H9 (cell line): ENCODE measurements around the gene SLC6A3. TPM values are rescaled to one million over a fixed set of nuclear protein-coding genes. Genes with fewer than 3 reads are reported as not detected.

ENCODE experiments used
- DNase-seq: peaks from one replicate; pipeline ENCODE4 v3.0.0-alpha.2; 2017
- H2AFZ ChIP-seq: one replicate; pipeline ENCODE4 v1.6.1; 2013; ENCODE audit warnings: mild to moderate bottlenecking, low read length, control low read depth, moderate library complexity
- H2AK5ac ChIP-seq: 2 replicates; pipeline ENCODE4 v1.6.1; 2013; ENCODE audit warnings: low read length, control low read depth, mixed read lengths; ENCODE audit not compliant: insufficient read length
- H2BK120ac ChIP-seq: one replicate; pipeline ENCODE4 v1.6.1; 2013; ENCODE audit warnings: low read depth, mild to moderate bottlenecking, low read length, control low read depth, inconsistent platforms; ENCODE audit not compliant: poor library complexity, severe bottlenecking
- H2BK12ac ChIP-seq: 2 replicates; pipeline ENCODE4 v1.6.1; 2013; ENCODE audit warnings: low read length, control low read depth, mixed read lengths, low read depth; ENCODE audit not compliant: insufficient read length
- H2BK15ac ChIP-seq: 2 replicates; pipeline ENCODE4 v1.6.1; 2013; ENCODE audit warnings: low read depth, low read length, control low read depth
- H2BK20ac ChIP-seq: one replicate; pipeline ENCODE4 v1.6.1; 2013; ENCODE audit warnings: low read depth, mild to moderate bottlenecking, low read length, control low read depth, inconsistent platforms; ENCODE audit not compliant: poor library complexity, severe bottlenecking
- H2BK5ac ChIP-seq: 2 replicates; pipeline ENCODE4 v1.6.1; 2013; ENCODE audit warnings: low read length, control low read depth, mixed read lengths; ENCODE audit not compliant: insufficient read length
- H3K14ac ChIP-seq: 2 replicates; pipeline ENCODE4 v1.6.1; 2013; ENCODE audit warnings: low read length, control low read depth; ENCODE audit not compliant: insufficient read depth
- H3K18ac ChIP-seq: 2 replicates; pipeline ENCODE4 v1.6.1; 2013; ENCODE audit warnings: low read depth, mild to moderate bottlenecking, mixed read lengths, low read length, control low read depth; ENCODE audit not compliant: insufficient read length
- H3K23ac ChIP-seq: 2 replicates; pipeline ENCODE4 v1.6.1; 2013; ENCODE audit warnings: low read length, control low read depth, mixed read lengths, low read depth; ENCODE audit not compliant: insufficient read length
- H3K23me2 ChIP-seq: 2 replicates; pipeline ENCODE4 v1.6.1; 2013; ENCODE audit warnings: low read depth, mild to moderate bottlenecking, mixed read lengths, low read length, control low read depth; ENCODE audit not compliant: insufficient read length, poor library complexity, severe bottlenecking
- H3K27ac ChIP-seq: 2 replicates; pipeline ENCODE4 v1.5.1; 2013; ENCODE audit warnings: low read length, control low read depth, mixed read lengths, low read depth; ENCODE audit not compliant: insufficient read length
- H3K27me3 ChIP-seq: 2 replicates; pipeline ENCODE4 v1.6.1; 2013; ENCODE audit warnings: low read length, control low read depth, inconsistent platforms; ENCODE audit not compliant: insufficient read depth
- H3K4ac ChIP-seq: 2 replicates; pipeline ENCODE4 v1.6.1; 2013; ENCODE audit warnings: low read depth, mild to moderate bottlenecking, control low read depth, inconsistent platforms, low read length, moderate library complexity
- H3K4me1 ChIP-seq: 2 replicates; pipeline ENCODE4 v1.6.1; 2013; ENCODE audit warnings: low read length, control low read depth, inconsistent platforms; ENCODE audit not compliant: insufficient read depth
- H3K4me2 ChIP-seq: 2 replicates; pipeline ENCODE4 v1.6.1; 2013; ENCODE audit warnings: low read length, control low read depth, mixed read lengths; ENCODE audit not compliant: insufficient read length, insufficient read depth
- H3K56ac ChIP-seq: 2 replicates; pipeline ENCODE4 v1.6.1; 2013; ENCODE audit warnings: low read depth, mild to moderate bottlenecking, mixed read lengths, low read length, control low read depth; ENCODE audit not compliant: insufficient read length
- H3K79me1 ChIP-seq: 2 replicates; pipeline ENCODE4 v1.6.1; 2013; ENCODE audit warnings: low read depth, mild to moderate bottlenecking, moderate library complexity, low read length, control low read depth, inconsistent platforms; ENCODE audit not compliant: insufficient read depth, poor library complexity, severe bottlenecking
- H3K79me2 ChIP-seq: 2 replicates; pipeline ENCODE4 v1.6.1; 2013; ENCODE audit warnings: low read length, control low read depth, inconsistent platforms; ENCODE audit not compliant: insufficient read depth
- H3K9ac ChIP-seq: 2 replicates; pipeline ENCODE4 v1.6.1; 2013; ENCODE audit warnings: low read length, control low read depth, mixed read lengths; ENCODE audit not compliant: insufficient read length; ENCODE audit errors: extremely low read depth
- H3K9me3 ChIP-seq: one replicate; pipeline ENCODE4 v1.6.1; 2013; ENCODE audit warnings: low read depth, low read length, inconsistent platforms; ENCODE audit not compliant: control insufficient read depth
- H3T11ph ChIP-seq: one replicate; pipeline ENCODE4 v1.6.1; 2013; ENCODE audit warnings: mild to moderate bottlenecking, low read length, control low read depth, inconsistent platforms
- H4K20me1 ChIP-seq: one replicate; pipeline ENCODE4 v1.6.1; 2013; ENCODE audit not compliant: control insufficient read depth, insufficient read length, insufficient read depth
- H4K5ac ChIP-seq: 2 replicates; pipeline ENCODE4 v1.6.1; 2013; ENCODE audit warnings: low read depth, mild to moderate bottlenecking, mixed read lengths, low read length, control low read depth; ENCODE audit not compliant: insufficient read length
- H4K8ac ChIP-seq: replicated peaks from 2 replicates; pipeline ENCODE4 v1.6.1; 2013; ENCODE audit warnings: low read length, control low read depth, mixed read lengths, low read depth; ENCODE audit not compliant: insufficient read length
- H4K91ac ChIP-seq: 2 replicates; pipeline ENCODE4 v1.6.1; 2013; ENCODE audit warnings: low read depth, mild to moderate bottlenecking, moderate library complexity, mixed read lengths, low read length, control low read depth; ENCODE audit not compliant: insufficient read length
- H3K27ac Mint-ChIP-seq, 3 experiments: 2 replicates in 2 of 3; 3 replicates in 1 of 3; pipeline ENCODE4 v1.8.0; 2020 to 2021; ENCODE audit warnings: mixed read lengths in 3 of 3, mild to moderate bottlenecking in 1 of 3, moderate library complexity in 1 of 3
- H3K27me3 Mint-ChIP-seq: 2 replicates; pipeline ENCODE4 v1.8.0; 2021; ENCODE audit warnings: low read depth, mild to moderate bottlenecking, moderate library complexity, mixed read lengths
- H3K36me3 Mint-ChIP-seq, 3 experiments: 2 replicates in 2 of 3; 3 replicates in 1 of 3; pipeline ENCODE4 v1.8.0; 2020 to 2021; ENCODE audit warnings: low read depth in 3 of 3, mixed read lengths in 3 of 3; ENCODE audit not compliant: insufficient read depth in 1 of 3
- H3K4me1 Mint-ChIP-seq, 2 experiments: 2 replicates each; pipeline ENCODE4 v1.8.0; 2020; ENCODE audit warnings: mixed read lengths in 2 of 2
- H3K4me3 Mint-ChIP-seq, 2 experiments: 2 replicates in 1 of 2; 3 replicates in 1 of 2; pipeline ENCODE4 v1.8.0; 2020 to 2021; ENCODE audit warnings: mild to moderate bottlenecking in 2 of 2, mixed read lengths in 2 of 2, moderate library complexity in 1 of 2
- H3K9me3 Mint-ChIP-seq, 2 experiments: 2 replicates in 1 of 2; 3 replicates in 1 of 2; pipeline ENCODE4 v1.8.0; 2020; ENCODE audit warnings: mild to moderate bottlenecking in 2 of 2, mixed read lengths in 2 of 2, moderate library complexity in 1 of 2
- WGBS: extraction: QIAGEN DNeasy Blood & Tissue Kit; methylation state at CpG from one replicate; pipeline ENCODE4 v1.1.7; 2013; ENCODE audit warnings: missing lambda C conversion rate, low lambda C conversion rate, mixed read lengths; ENCODE audit not compliant: insufficient read length; ENCODE audit errors: extremely low coverage; 5-methylcytosine and 5-hydroxymethylcytosine counted together
- total RNA-seq: library from RNA; stranded (reverse); gene quantifications from 2 replicates; pipeline ENCODE4 v1.2.1, GENCODE V29; 2021
- TF ChIP-seq, protein P1 (sequence below): fragments of 200-600 bp; sonication (generic); conservative IDR thresholded peaks from 3 replicates; pipeline ENCODE4 v1.8.0; 2021; ENCODE audit warnings: antibody characterized with exemption, mild to moderate bottlenecking

Gene SLC6A3
- total RNA-seq, 1 experiment from 2014 or later = 0.61 TPM

DNA sequence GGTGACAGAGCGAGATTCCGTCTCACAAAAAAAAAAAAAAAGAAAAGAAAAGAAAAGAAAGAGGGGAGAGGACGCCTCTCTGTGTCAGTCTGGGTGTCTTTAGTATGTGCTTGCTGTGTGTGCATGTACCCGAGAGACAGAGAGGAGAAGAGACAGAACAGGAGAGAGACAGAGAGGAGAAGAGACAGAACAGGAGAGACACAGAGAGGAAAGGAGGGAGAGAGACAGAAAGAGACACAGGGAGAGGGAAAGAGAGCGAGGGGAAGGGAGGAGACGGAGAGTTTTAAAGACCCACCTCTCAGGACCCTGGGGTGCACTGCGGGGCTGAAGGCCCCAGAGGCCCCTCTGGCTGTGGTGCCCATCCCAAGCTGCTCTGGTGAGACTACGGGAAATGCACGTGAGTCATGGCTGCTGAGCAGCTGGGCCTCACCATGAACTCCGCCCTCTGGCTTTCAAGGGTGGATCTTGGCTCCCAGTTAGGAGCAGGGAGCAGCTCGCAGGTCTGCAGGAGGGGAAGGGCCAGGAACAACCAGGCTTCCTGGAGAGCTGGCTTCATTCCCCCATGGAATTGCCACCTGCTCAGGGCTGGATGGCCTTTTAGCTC is 7.9 kb downstream of the SLC6A3 start:
- peaks cover 4 to 7% of the 10 kb centered on the region in 2 experiments for H3K4me1 Mint-ChIP-seq
- H3K23ac ChIP-seq = no peak overlapping the region
- no peaks in the 10 kb centered on the region for H3K23me2 ChIP-seq
- no peak overlapping the region for H2AFZ ChIP-seq
- H3K9me3 ChIP-seq = peaks cover 7% of the 10 kb centered on the region
- H3K27ac Mint-ChIP-seq = peak overlapping the region in 1 of 3 experiments; percentile 43; a peak in 1 of 7 replicates
- H4K20me1 ChIP-seq = peaks cover 4% of the 10 kb centered on the region
- no peak overlapping the region for H3K4me2 ChIP-seq
- peaks cover 17 to 24% of the 10 kb centered on the region in 2 experiments for H3K9me3 Mint-ChIP-seq
- WGBS = no CpG with 5 or more reads among the region's 11 CpGs
- H2BK5ac ChIP-seq = no peak overlapping the region
- no peaks in the 10 kb centered on the region for H3K79me2 ChIP-seq
- H4K91ac ChIP-seq = no peak overlapping the region
- no peak overlapping the region for H3K4ac ChIP-seq
- peaks cover 58% of the 10 kb centered on the region for H3K27me3 Mint-ChIP-seq
- DNase-seq = peak; percentile 73
- no peak overlapping the region for H4K5ac ChIP-seq
- H4K8ac ChIP-seq = no peak overlapping the region
- TF ChIP-seq, protein P1, sequence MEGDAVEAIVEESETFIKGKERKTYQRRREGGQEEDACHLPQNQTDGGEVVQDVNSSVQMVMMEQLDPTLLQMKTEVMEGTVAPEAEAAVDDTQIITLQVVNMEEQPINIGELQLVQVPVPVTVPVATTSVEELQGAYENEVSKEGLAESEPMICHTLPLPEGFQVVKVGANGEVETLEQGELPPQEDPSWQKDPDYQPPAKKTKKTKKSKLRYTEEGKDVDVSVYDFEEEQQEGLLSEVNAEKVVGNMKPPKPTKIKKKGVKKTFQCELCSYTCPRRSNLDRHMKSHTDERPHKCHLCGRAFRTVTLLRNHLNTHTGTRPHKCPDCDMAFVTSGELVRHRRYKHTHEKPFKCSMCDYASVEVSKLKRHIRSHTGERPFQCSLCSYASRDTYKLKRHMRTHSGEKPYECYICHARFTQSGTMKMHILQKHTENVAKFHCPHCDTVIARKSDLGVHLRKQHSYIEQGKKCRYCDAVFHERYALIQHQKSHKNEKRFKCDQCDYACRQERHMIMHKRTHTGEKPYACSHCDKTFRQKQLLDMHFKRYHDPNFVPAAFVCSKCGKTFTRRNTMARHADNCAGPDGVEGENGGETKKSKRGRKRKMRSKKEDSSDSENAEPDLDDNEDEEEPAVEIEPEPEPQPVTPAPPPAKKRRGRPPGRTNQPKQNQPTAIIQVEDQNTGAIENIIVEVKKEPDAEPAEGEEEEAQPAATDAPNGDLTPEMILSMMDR = peak; percentile 33; the same call in 2 of the 3 replicates
- H3K14ac ChIP-seq = no peak overlapping the region
- H3K4me1 ChIP-seq = no peaks in the 10 kb centered on the region
- H3T11ph ChIP-seq = no peak overlapping the region
- no peaks in the 10 kb centered on the region; the same call in 1 of the 2 replicates for H3K27me3 ChIP-seq
- H2BK120ac ChIP-seq = no peak overlapping the region
- no peak overlapping the region for H2BK20ac ChIP-seq
- H3K79me1 ChIP-seq = no peaks in the 10 kb centered on the region
- no peak overlapping the region for H3K9ac ChIP-seq
- H2BK12ac ChIP-seq = no peak overlapping the region
- H2AK5ac ChIP-seq = no peak overlapping the region
- H2BK15ac ChIP-seq = no peak overlapping the region
- no peak overlapping the region for H3K18ac ChIP-seq
- peaks cover 0 to 6% (median 0%) of the 10 kb centered on the region in 3 experiments; a peak in 3 of 7 replicates for H3K36me3 Mint-ChIP-seq
- H3K27ac ChIP-seq = no peak overlapping the region
- H3K56ac ChIP-seq = no peak overlapping the region
- H3K4me3 Mint-ChIP-seq = peak overlapping the region in 1 of 2 experiments; percentile 25; a peak in 1 of 5 replicates
